ENCODE data around the gene CST6.

GRCh38 chr11:66035653-66036333 lies 24.0 kb downstream of the CST6 start:
- TF ChIP-seq ZNF574 (CRISPR knock-in tag; IDR thresholded peaks at IDR 0.05) = no peak
- TF ChIP-seq ZFX (CRISPR knock-in tag; IDR thresholded peaks at IDR 0.05; ENCODE audit: low read depth) = no peak
- TF ChIP-seq ZNF232 (CRISPR knock-in tag; IDR thresholded peaks at IDR 0.05; ENCODE audit: borderline replicate concordance) = no peak
- no peak for TF ChIP-seq NR2C2 (CRISPR knock-in tag; IDR thresholded peaks at IDR 0.05; ENCODE audit: borderline replicate concordance)
- no peak for TF ChIP-seq CTCF (CRISPR knock-in tag; IDR thresholded peaks at IDR 0.05)
- no peak for TF ChIP-seq CBFB (CRISPR knock-in tag; IDR thresholded peaks at IDR 0.05)
- TF ChIP-seq POLR2AphosphoS5 (IDR thresholded peaks at IDR 0.05; ENCODE audit: low read depth, low read length) = no peak
- TF ChIP-seq ZNF605 (CRISPR knock-in tag; IDR thresholded peaks at IDR 0.05) = no peak
- no peak for TF ChIP-seq FIP1L1 (IDR thresholded peaks at IDR 0.05; ENCODE audit: borderline replicate concordance, insufficient read depth, low read depth, low read length)
- no peak for TF ChIP-seq STAT6 (CRISPR knock-in tag; IDR thresholded peaks at IDR 0.05; ENCODE audit: borderline replicate concordance)
- TF ChIP-seq SUZ12 (IDR thresholded peaks at IDR 0.05; ENCODE audit: low read depth, low read length) = no peak
- TF ChIP-seq ZNF460 (CRISPR knock-in tag; IDR thresholded peaks at IDR 0.05; ENCODE audit: borderline replicate concordance) = no peak
- TF ChIP-seq USF2 (IDR thresholded peaks at IDR 0.05; ENCODE audit: low read depth, low read length) = no peak
- no peak for TF ChIP-seq USF2 (CRISPR knock-in tag; IDR thresholded peaks at IDR 0.05; ENCODE audit: borderline replicate concordance)
- no peak for TF ChIP-seq NFE2 (CRISPR knock-in tag; IDR thresholded peaks at IDR 0.05)

All from HepG2 (cell line).